ENCODE measurements around the gene CCDC134. TPM values are rescaled to one million over a fixed set of nuclear protein-coding genes. Genes with fewer than 3 reads are reported as not detected.

CCDC134 gene
- total RNA-seq, 6 experiments from 2014 or later = 2.6 to 5.2 (median 3.4) TPM

DNA sequence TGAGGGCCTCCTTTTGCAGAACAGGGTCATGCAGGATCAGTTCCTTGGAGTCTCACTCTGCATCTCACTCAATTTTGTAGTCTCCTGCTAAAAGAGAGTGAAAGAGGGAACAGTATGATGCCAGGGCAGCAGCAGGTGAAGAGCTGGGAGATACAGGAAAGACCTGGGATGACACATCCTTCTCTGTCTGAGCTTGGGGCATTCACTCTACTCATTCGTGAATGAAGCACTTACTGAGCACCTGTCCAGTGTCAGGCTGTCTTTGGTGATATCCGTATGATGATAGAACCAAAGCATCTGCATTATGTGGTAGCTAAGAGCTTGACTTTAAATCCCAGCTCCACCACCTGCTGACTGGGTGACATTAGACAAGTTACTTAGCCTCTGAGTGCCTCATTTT, 46.8 kb downstream of the CCDC134 start:
- H3K27me3 ChIP-seq = no peaks in the 10 kb centered on the region
- WGBS (ENCODE audit: insufficient coverage, low coverage, low lambda C conversion rate, missing lambda C conversion rate) = 35% methylated on average over 2 of the region's 2 CpGs
- peaks cover 0 to 44% (median 15%) of the 10 kb centered on the region in 4 donors for H3K4me1 ChIP-seq
- ATAC-seq = peak in 1 of 4 donors; percentile 8
- intact Hi-C loops (cut with DNase I) = no loop called here
- no peaks in the 10 kb centered on the region for H3K9me3 ChIP-seq
- no peak for DNase-seq
- H3K27ac ChIP-seq = no peak overlapping the region
- H3K4me3 ChIP-seq = no peak overlapping the region
- no peak for TF ChIP-seq POLR2A (IDR thresholded peaks at IDR 0.05)
- TF ChIP-seq, protein P1, sequence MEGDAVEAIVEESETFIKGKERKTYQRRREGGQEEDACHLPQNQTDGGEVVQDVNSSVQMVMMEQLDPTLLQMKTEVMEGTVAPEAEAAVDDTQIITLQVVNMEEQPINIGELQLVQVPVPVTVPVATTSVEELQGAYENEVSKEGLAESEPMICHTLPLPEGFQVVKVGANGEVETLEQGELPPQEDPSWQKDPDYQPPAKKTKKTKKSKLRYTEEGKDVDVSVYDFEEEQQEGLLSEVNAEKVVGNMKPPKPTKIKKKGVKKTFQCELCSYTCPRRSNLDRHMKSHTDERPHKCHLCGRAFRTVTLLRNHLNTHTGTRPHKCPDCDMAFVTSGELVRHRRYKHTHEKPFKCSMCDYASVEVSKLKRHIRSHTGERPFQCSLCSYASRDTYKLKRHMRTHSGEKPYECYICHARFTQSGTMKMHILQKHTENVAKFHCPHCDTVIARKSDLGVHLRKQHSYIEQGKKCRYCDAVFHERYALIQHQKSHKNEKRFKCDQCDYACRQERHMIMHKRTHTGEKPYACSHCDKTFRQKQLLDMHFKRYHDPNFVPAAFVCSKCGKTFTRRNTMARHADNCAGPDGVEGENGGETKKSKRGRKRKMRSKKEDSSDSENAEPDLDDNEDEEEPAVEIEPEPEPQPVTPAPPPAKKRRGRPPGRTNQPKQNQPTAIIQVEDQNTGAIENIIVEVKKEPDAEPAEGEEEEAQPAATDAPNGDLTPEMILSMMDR (IDR thresholded peaks at IDR 0.05) = no peak
- no peaks in the 10 kb centered on the region for H3K36me3 ChIP-seq

DNA sequence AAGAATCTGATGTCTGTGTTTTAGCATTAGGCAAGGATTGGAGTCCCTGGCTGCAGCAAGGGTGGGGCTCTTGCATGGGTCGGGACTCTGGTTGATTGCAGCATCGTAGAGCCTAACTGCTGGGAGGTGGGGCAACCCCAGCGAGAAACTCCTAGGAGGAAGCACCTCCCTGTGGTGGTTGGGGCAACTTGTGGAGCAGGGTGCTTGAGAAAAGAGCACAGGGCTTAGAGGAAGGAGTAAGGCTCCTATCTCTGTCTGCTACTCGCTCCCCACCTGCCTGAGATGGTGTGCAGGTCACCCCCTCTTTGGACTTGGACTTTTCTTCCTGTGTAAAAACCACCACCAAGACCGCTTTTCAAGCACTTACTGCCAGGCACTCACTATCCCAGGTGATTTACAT, 48.0 kb downstream of the CCDC134 start:
- H3K27me3 ChIP-seq = no peaks in the 10 kb centered on the region
- no peak overlapping the region for H3K4me3 ChIP-seq
- TF ChIP-seq, protein P1 (IDR thresholded peaks at IDR 0.05) = no peak
- no peak for TF ChIP-seq POLR2A (IDR thresholded peaks at IDR 0.05)
- DNase-seq (peak in 1 of 3 donors; percentile 42), ATAC-seq (peak; percentile 55 to 66 (median 62))
- no peaks in the 10 kb centered on the region for H3K36me3 ChIP-seq
- WGBS (ENCODE audit: insufficient coverage, low coverage, low lambda C conversion rate, missing lambda C conversion rate) = 58% methylated on average over 4 of the region's 5 CpGs
- intact Hi-C loops (cut with DNase I) = no loop called here
- peaks cover 0 to 33% (median 9%) of the 10 kb centered on the region in 4 donors for H3K4me1 ChIP-seq
- H3K27ac ChIP-seq = no peak overlapping the region
- no peaks in the 10 kb centered on the region for H3K9me3 ChIP-seq

DNA sequence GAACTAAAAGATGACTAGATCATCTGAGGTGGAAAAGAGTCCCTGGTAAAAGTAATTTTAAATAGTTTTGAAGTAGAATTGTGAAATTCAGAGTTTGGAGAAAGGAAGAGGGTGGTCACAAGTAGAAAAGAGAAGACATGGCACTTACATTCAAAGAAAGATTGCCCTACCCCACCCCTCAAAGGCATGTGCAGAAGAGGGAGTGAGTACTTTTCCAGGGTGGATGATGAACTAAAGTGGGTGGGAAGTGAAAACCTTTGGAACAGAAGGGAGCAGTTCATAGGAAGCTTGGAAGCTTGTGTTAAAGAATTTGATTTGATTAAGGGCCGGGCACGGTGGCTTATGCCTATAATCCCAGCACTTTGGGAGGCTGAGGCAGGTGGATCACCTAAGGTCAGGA, 56.0 kb downstream of the CCDC134 start:
- no peaks in the 10 kb centered on the region for H3K27me3 ChIP-seq
- H3K36me3 ChIP-seq = peaks cover 0 to 5% (median 0%) of the 10 kb centered on the region in 4 donors
- no peaks in the 10 kb centered on the region for H3K9me3 ChIP-seq
- ATAC-seq = no peak
- 83% methylated on average over 2 of the region's 2 CpGs for WGBS (ENCODE audit: insufficient coverage, low coverage, low lambda C conversion rate, missing lambda C conversion rate)
- H3K4me3 ChIP-seq = no peak overlapping the region
- no peak overlapping the region for H3K27ac ChIP-seq
- intact Hi-C loops (cut with DNase I) = no loop called here
- no peak for DNase-seq
- peaks cover 0 to 2% (median 0%) of the 10 kb centered on the region in 4 donors for H3K4me1 ChIP-seq
- TF ChIP-seq, protein P1 (IDR thresholded peaks at IDR 0.05) = no peak
- TF ChIP-seq POLR2A (IDR thresholded peaks at IDR 0.05) = no peak

DNA sequence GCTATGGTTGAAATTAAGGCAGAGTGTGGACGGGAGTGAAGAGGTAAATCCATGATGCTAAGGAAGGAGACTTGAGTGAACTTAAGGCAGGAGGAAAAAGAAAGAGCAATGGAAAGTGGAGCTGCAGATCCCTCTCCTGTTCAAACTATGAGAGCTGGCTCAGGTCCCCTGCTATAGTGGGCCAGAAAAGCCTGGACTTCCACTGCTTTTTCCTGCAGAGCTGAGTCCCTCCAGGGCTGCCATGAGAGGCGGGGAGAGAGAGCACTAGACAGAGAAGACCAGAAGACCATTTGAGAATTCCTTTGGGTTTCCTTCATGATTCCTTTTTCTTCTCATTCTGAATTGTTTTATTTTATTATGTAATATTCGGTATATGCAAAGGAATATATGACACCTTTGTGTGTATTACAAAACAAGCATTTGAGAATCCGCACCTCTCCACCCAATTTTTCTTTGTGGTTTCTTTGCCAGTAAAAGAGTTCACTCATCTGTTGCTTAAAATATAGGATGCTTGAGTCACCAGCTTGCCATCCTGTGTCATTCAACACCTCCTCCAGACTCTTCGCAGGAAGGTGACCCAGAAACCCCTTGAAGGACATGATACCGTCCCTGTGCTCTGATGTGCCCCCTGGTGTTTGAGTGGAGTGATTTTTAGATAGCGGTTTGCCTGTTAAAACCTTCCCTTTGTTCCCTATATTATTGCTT, 56.8 kb downstream of the CCDC134 start:
- intact Hi-C loops (cut with DNase I) = no loop called here
- TF ChIP-seq POLR2A (IDR thresholded peaks at IDR 0.05) = no peak
- TF ChIP-seq, protein P1 (IDR thresholded peaks at IDR 0.05) = peak; percentile 38 to 49 (median 42)
- Histone ChIP-seq H3K27ac (no peak overlapping the region), H3K27me3 (no peaks in the 10 kb centered on the region), H3K9me3 (no peaks in the 10 kb centered on the region), H3K4me3 (no peak overlapping the region), H3K4me1 (peaks cover 0 to 3% (median 0%) of the 10 kb centered on the region in 4 donors), H3K36me3 (peaks cover 0 to 5% (median 0%) of the 10 kb centered on the region in 4 donors)
- DNase-seq = no peak
- peak; percentile 40 to 65 (median 54) for ATAC-seq
- 54% methylated on average over 6 of the region's 7 CpGs for WGBS (ENCODE audit: insufficient coverage, low coverage, low lambda C conversion rate, missing lambda C conversion rate)
